GM18909 (cell line): ENCODE measurements around the gene NUP98.
"Not testable (repeated sequence)": the region's sequence is repeated elsewhere in the genome, so short reads cannot be mapped to it uniquely, and the experiment has no call there.

Experiments used
- ATAC-seq: cut with Tn5 transposase; IDR thresholded peaks from one replicate; pipeline ENCODE4 v1.9.1; 2021; ENCODE audit warnings: mild to moderate bottlenecking; ENCODE audit not compliant: unreplicated experiment, poor library complexity

NUP98 gene

DNA sequence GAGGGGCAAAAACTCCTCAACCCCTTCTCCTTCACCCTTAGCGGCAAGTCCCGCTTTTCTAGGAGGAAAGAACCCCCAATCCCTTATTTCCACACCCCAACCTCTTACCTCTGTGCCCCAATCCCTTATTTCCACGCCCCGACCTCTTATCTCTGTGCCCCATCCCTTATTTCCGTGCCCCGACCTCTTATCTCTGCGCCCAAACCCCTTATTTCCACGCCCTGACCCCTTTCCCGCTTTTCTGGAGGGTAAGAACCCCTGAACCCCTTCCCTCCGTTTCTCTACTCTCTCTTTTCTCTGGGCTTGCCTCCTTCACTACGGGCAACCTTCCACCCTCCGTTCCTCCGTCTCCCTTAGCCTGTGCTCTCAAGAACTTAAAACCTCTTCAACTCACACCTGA lies 148.5 kb downstream of the NUP98 start:
- ATAC-seq = not testable (repeated sequence)

DNA sequence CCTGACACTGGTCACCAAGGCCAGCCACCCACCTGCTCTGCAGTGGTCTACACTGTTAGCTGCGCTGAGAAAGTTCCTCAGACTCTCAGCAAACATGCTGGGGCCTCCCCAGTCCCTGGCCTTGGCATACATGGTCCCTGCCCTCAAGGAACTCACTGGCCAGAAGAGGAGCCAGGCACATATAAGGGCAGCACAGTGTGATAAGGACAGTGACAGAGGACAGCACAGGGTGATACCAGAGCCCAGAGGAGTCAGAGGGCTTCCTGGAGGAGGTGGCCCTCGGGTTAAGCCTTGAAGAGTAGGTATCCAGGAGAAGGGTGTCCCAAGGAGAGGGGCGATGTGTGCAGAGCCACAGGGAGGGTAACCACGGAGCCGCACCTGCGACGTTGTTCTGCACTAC lies 151.8 kb downstream of the NUP98 start:
- no peak for ATAC-seq

GRCh38 chr11:3644817-3645235 lies 152.5 kb downstream of the NUP98 start, which contains the start of gene ART1:
Gene ART1, plus strand, starts transcription at chr11:3645128. Its CDS starts 14,086 bp downstream, at chr11:3659214.
- ATAC-seq = no peak

GRCh38 chr11:3643102-3643546 lies 154.2 kb downstream of the NUP98 start:
- not testable (repeated sequence) for ATAC-seq

GRCh38 chr11:3642071-3642951 lies 155.0 kb downstream of the NUP98 start:
- ATAC-seq = no peak

GRCh38 chr11:3641701-3642070 lies 155.7 kb downstream of the NUP98 start, which contains the start of gene ART5:
Gene ART5, minus strand, starts transcription at chr11:3641992. Its CDS starts 130 bp downstream, at chr11:3641862.
- no peak for ATAC-seq

DNA sequence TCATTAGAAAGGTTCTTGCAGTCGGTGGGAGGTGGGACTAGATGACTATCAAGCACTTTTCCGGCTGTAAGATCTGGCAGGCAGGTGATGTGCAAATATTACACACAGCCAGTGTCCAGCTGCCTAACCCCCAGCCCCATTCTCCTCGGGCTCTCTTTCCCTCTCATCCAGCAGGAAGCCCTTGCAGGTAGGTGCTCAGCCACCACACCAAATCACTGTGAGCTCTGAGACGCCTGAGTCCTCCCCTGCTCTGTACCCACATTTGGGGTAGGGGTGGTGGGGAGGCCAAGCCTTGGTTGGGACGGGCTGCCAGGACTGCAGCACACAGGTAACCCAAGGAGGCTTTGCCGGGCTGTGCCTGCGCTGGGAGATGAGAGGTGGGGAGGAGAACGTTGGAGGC lies 156.2 kb downstream of the NUP98 start:
- no peak for ATAC-seq

- ATAC-seq = no peak
These were observed 157.5 kb downstream of the NUP98 start for GRCh38 chr11:3639841-3640240.

DNA sequence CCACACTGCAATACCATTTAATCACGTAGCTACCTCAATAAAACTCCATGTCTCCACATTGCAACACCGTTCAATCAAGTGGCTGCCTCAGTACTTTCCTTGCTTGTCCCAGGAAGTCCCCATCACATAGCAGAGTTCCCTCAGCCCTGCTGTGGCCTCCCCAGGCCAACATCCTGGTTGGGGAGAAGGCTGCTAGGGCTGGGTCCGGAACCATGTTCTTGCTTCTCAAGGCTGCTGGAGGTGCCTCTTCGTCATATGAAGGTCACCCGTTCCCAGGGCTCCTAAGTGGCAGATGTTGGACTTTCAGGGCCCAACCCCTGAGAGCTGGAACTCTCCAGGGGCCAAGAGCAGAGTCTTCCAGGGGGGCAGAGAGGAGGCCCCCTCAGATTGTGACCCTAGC lies 158.8 kb downstream of the NUP98 start:
- no peak for ATAC-seq

DNA sequence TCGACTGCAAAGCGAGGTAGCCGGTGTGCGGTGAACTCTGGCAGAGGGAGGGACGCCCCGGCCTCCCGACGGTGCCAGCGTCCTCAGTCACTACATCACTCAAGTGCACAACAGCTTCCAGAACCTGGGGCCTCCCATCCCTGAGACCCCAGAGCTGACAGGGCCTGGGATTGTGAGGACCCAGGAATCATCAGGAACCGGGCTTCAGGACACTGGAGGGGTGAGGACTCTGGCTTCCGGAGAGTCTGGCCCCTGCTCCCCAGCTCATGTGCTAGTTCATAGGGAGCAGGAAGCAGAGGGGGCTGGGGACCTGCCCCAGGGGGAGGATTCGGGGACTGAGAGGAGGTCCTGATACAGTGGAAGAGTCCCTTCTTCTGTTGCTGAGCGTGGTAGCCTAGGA lies 160.2 kb downstream of the NUP98 start:
- no peak for ATAC-seq

DNA sequence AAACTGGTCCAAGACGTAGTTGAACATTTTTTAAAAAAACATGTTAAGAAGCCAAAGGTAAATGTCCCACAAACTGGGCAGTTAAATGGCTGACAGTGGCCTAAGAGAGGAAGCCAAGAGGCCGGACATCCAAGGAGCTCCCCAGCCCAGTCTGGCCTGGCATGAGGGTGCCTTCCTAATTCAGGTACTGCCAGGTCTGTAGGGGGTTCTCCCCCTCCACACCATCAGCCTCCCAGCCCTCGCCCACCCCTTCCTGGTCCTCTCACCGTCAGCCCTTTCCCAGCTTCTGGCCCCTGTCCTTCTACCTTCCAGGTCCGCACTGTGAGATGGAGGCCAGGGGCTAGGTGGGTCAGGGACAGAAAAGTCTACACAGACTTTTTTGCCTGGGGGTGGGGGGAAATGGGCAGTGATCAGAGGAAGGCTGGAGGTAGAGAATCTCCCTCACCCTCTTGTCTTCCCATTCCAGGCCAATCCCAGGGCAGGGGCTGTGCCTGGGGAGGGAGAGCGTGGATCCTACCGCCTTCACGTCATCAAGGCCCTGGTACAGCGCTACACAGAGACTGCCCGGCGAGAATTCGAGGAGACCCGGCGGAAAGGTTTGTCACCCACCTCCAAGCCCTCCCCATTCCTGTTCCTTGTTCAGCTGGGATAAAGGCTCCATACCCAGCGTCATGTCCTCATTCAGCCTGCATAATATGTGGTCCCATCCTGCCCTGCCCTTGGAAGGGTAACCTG lies 161.5 kb downstream of the NUP98 start:
- ATAC-seq = no peak

DNA sequence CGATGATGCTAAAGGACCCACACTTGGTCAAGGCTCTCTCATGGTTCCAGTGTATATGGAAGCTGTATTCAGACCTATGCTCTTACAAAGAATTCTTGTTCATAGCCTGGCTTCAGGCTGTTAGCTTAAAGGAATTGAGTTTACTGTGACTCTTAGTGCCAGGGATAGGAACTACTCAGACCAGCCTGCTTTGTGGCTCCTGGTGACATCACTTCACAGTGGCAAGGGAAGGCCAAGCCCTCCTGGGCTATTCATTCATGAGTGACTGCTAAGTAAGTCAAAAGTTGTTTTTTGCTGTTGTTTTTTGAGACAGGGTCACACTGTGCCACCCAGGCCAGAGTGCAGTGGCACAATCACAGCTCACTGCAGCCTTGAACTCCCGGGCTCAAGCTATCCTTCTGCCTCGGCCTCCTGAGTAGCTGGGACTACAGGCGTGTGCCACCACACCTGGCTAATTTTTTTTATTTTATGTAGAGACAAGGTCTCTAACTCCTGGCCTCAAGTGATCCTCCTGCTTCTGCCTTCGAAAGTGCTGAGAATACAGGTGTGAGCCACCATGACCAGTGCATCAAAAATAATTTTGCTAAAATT lies 165.2 kb downstream of the NUP98 start:
- ATAC-seq = no peak

GRCh38 chr11:3631331-3631730 lies 166.0 kb downstream of the NUP98 start:
- no peak for ATAC-seq

DNA sequence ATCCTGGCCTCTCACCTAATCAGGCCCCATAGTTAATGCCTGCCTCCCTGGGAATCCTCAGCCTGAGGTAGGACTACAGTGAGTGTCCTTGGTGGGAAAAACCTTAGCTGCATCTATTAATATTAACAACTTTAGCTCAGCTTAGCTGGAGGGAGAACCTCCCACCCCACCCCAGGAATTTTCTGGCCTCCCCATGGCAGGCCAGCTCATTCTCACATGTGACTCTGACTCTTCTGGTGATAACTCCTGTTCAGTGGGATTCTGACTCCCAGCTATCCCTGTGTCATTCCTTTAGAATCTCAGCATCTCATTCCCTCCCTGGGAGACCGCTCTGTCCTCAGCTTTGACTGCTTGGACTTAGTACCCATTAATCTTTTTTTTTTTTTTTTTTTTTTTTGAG lies 170.1 kb downstream of the NUP98 start:
- no peak for ATAC-seq

GRCh38 chr11:3626250-3626960 lies 170.9 kb downstream of the NUP98 start:
- no peak for ATAC-seq
